ENCODE results near the gene PRODH2.

- TF ChIP-seq CTCF (conservative IDR thresholded peaks at IDR 0.05; ENCODE audit: low read depth, low read length), result no peak
- TF ChIP-seq EZH2phosphoT487 (IDR thresholded peaks at IDR 0.05; ENCODE audit: borderline replicate concordance, low read length), result no peak
Measured at GRCh38 chr19:35759697-35760096, 52.9 kb downstream of the PRODH2 start.

All from PC-3 (cell line).